HG03558 (cell line): ENCODE measurements around the gene CACNG4.
"Not testable (repeated sequence)": the region's sequence is repeated elsewhere in the genome, so short reads cannot be mapped to it uniquely, and the experiment has no call there.

Experiments used
- ATAC-seq: cut with Tn5 transposase; IDR thresholded peaks from one replicate; pipeline ENCODE4 v1.9.1; 2021; ENCODE audit warnings: moderate number of reproducible peaks; ENCODE audit not compliant: unreplicated experiment; ENCODE audit errors: extremely low read depth

The CACNG4 gene

GRCh38 chr17:66959641-66960375 is 4.7 kb upstream of the CACNG4 start:
- ATAC-seq, result no peak

GRCh38 chr17:66960613-66961012 is 3.9 kb upstream of the CACNG4 start:
- ATAC-seq, result no peak

- ATAC-seq, result no peak
These were observed 992 bp upstream of the CACNG4 start for GRCh38 chr17:66963521-66963908.

GRCh38 chr17:66964930-66965800 is 658 bp downstream of the CACNG4 start:
- no peak for ATAC-seq

DNA sequence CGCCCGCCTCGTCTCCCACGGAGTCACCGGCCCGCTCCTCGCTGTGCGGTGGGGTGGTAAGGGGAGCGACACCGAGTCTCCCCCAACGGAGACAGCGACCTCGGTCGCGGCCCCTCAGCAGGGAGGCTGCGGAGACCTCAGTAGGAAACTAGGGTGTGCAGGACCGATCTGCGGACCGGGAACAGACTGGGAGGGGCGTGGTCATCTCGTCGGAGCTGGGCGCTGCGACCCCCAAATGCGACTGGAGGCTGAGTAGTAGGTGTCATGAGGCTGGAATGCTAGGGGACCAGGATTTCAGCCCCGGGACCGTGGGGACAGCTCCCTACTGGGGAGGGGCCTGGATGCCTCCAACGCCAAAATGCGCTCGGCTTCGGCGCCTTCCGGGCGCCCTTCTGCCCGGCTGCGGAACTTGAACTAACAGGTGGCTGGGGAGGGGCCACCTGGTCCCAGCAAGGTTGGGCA is 1.3 kb downstream of the CACNG4 start:
- ATAC-seq, result no peak

DNA sequence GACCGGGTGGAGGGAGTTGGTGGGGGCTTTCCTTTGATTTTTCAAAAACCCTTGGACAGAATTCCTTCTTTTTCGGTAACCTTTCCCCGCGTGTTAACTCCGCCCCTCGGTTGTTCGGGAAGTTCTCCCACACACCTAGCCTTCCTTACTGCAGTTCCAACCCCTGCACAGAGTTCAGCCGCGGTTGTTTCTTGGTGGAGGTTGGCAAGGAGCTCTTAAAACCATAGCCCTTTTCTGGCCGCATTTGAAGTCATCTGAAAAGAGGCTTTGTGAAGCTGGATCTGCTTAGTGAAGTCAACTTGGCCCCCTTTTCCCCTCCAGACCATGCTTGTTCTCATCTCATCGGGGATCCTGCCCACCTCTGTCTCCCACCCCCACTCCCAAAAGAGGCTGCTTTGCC is 1.8 kb downstream of the CACNG4 start:
- no peak for ATAC-seq

GRCh38 chr17:66966704-66967418 is 2.4 kb downstream of the CACNG4 start:
- ATAC-seq, result no peak

- ATAC-seq, result no peak
These were observed 3.5 kb downstream of the CACNG4 start for GRCh38 chr17:66967837-66968543.

GRCh38 chr17:66968916-66969315 is 4.4 kb downstream of the CACNG4 start:
- ATAC-seq, result no peak

DNA sequence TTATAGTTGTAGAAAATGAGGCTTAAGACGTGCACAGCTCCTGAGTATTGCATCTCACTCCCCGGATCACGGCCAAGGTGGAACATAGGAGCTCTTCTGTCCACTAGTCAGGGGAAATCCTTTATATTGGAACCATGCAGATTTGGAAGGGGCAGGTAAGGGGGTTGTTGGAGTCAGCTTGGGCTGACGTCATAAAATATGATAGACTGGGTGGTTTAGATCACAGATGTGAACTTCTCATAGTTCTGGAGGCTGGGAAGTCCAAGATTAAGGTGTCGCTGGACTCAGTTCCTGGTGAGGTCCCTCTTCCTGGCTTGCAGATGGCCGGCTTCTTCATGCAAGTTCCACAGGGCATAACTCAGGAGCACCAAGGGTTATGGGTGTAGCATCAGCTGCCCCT is 5.6 kb downstream of the CACNG4 start:
- ATAC-seq, result no peak

DNA sequence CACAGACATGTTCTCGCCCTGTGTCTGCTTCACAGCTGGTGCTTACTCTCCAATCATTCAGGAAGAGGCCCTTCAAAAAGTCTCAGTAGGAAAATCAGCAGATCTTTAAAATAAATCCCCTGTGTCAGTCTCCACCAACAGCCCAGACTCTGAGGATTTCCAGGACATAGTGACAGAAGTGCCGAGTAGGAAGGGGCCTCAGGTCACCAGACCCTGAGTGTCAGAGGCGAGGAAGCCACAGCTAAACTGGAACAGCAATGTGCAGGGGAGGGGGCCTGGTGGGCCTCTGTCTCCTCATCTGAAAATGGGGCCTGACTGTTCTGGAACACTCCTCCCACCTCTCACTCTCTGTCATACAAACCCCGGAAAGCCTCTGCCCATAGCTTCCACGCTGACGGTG is 6.3 kb downstream of the CACNG4 start:
- ATAC-seq, result no peak

GRCh38 chr17:66971264-66971663 is 6.8 kb downstream of the CACNG4 start:
- no peak for ATAC-seq

DNA sequence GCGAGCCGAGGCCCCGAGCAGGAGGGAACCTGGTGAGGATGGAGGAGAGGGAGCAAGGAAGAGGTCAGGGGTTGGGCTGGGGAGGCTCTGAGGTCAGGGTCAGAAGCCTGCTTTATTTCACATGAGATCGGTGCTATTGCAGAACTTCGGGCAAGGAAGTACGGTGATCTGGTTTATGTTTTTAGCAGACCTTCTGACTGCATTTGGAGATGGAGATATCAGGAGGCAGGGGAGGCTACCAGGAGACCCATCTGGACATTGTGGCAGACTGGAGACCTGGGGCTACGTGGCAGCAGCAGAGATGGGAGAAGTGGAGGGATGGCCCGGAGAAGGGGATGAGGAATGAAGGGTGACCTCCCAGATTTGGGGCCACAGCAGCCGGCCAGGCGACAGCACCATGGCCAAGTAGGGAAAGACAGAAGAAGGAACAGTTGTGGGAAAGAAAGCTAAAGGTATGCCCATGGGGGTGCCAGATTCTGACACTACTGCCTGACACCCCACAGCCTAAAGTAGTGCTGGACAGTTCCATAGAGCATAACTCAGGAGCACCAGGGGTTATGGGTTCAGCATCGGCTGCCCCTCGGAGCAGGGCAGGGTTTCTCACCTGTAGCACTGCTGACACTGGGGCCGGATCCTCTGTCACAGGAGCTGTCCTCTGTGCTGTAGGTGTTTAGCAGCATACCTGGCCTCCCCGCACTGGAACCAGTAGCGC is 7.4 kb downstream of the CACNG4 start:
- ATAC-seq, result no peak

- not testable (repeated sequence) for ATAC-seq
These were observed 7.9 kb downstream of the CACNG4 start for GRCh38 chr17:66972442-66972830.

- no peak for ATAC-seq
These were observed 10.7 kb downstream of the CACNG4 start for GRCh38 chr17:66975188-66975587.

GRCh38 chr17:66975614-66976378 is 11.3 kb downstream of the CACNG4 start:
- no peak for ATAC-seq

DNA sequence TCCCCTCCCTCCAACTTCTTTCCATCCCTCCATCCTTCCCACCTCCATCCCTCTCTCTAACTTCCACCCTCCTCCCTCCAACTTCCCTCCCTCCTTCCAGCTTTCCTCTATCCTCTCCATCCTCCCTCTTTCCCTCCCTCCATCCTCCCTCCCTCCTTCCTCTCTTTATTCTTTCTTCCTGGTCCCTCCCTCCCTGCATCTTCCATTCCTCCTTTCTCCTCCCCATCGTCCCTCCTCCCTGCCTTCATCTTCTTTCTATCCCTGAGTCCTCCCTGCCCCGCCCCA is 11.8 kb downstream of the CACNG4 start:
- no peak for ATAC-seq

DNA sequence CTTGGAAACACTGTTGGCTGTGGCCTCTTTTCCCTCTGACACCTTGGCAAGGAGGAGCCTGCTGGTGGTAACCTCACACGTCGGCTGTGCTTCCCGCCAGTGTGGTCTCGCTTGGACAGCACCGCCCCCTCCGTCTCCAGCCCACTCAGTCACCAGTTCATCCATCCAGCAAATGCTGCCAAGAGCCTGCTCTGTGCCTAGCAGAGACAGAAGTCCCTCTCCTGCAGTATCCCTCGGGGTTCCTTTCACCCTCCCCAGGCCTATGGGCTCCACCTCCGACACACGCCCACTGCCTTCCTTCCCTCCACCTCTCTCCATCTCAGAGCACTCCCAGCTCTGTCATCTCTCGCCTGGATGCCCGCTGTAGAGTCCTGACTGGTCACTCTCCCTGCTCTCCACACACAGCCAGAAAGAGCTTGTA is 12.3 kb downstream of the CACNG4 start:
- ATAC-seq, result no peak

DNA sequence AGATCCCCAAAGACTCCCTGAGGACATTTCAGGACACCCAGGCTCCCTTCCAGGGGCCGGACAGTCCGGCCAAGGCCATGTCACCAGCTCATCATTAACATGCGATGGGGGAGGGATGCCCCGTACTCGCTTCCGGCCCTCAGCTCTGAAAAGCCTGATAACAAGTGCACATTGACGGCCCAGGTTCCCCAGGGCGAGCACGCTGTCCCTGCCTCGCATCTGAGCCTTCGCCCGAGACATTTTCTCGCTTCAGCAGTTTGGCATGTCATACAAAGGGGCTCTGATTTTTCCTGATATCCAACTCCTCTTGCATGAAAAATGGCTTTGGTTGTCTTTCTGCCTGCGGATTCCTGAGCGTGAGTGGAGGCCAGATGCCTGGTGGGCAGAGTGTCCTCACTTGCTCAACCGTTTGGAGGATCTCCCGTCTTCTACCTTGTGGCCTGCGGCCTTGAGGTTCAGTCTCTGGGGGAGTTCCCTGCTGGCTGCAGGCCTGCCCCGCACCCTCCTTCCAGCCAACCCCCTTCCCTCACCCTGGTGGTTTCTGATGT is 14.1 kb downstream of the CACNG4 start:
- no peak for ATAC-seq
